Stimulated activated effector memory CD8-positive, alpha-beta T cell treated with anti-CD3 and anti-CD28 coated beads, Interleukin-12 subunit alpha, Interleukin-12 subunit beta, amount 100 ng/mL, for 72 hours (primary cell): ENCODE results near the gene SLC20A1.
A peak's percentile ranks its signal among the peaks of the same experiment; 100 is the strongest.
"Not testable (repeated sequence)": the region's sequence is repeated elsewhere in the genome, so short reads cannot be mapped to it uniquely, and the experiment has no call there.

Source experiments
- ATAC-seq: fragments of 150-1000 bp; cut with Tn5 transposase; 2 replicates; pipeline ENCODE4 v1.10.0; 2021
- DNase-seq, 2 donors: peaks; one replicate each; pipeline ENCODE4 v3.0.0; 2021 to 2022; ENCODE audit warnings: low spot score in 2 of 2
- H3K27ac Mint-ChIP-seq: one replicate; pipeline ENCODE4 v1.8.0; 2022; ENCODE audit warnings: mild to moderate bottlenecking, mixed read lengths
- H3K36me3 Mint-ChIP-seq: one replicate; pipeline ENCODE4 v1.8.0; 2022; ENCODE audit warnings: mild to moderate bottlenecking, mixed read lengths
- H3K4me1 Mint-ChIP-seq: one replicate; pipeline ENCODE4 v1.8.0; 2022; ENCODE audit warnings: mixed read lengths
- H3K4me3 Mint-ChIP-seq: one replicate; pipeline ENCODE4 v1.8.0; 2022; ENCODE audit warnings: mild to moderate bottlenecking, mixed read lengths
- H3K9me3 Mint-ChIP-seq: one replicate; pipeline ENCODE4 v1.8.0; 2022; ENCODE audit warnings: mixed read lengths

SLC20A1 gene, protein sequence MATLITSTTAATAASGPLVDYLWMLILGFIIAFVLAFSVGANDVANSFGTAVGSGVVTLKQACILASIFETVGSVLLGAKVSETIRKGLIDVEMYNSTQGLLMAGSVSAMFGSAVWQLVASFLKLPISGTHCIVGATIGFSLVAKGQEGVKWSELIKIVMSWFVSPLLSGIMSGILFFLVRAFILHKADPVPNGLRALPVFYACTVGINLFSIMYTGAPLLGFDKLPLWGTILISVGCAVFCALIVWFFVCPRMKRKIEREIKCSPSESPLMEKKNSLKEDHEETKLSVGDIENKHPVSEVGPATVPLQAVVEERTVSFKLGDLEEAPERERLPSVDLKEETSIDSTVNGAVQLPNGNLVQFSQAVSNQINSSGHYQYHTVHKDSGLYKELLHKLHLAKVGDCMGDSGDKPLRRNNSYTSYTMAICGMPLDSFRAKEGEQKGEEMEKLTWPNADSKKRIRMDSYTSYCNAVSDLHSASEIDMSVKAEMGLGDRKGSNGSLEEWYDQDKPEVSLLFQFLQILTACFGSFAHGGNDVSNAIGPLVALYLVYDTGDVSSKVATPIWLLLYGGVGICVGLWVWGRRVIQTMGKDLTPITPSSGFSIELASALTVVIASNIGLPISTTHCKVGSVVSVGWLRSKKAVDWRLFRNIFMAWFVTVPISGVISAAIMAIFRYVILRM

GRCh38 chr2:112645310-112646101 lies at the start of gene SLC20A1:
Gene SLC20A1 (plus strand): TSS chr2:112645939. CDS start chr2:112646829, 890 bp downstream.
- Mint-ChIP-seq H3K27ac (peak within 1 kb of the TSS; percentile 86), H3K36me3 (peaks cover 57% of the 10 kb centered on the region), H3K4me3 (peak within 1 kb of the TSS; percentile 80), H3K9me3 (no peaks in the 10 kb centered on the region), H3K4me1 (peaks cover 62% of the 10 kb centered on the region)
- ATAC-seq: peak; percentile 92
- peak; percentile 99 for DNase-seq

- Mint-ChIP-seq H3K9me3 (no peaks in the 10 kb centered on the region), H3K36me3 (peaks cover 15% of the 10 kb centered on the region), H3K4me1 (peaks cover 7% of the 10 kb centered on the region), H3K4me3 (no peak overlapping the region), H3K27ac (no peak overlapping the region)
- no peak for ATAC-seq
- DNase-seq: no peak
Measured at GRCh38 chr2:112597537-112598322, 48.0 kb upstream of the SLC20A1 start.

- H3K4me1 Mint-ChIP-seq: peaks cover 7% of the 10 kb centered on the region
- ATAC-seq (no peak), DNase-seq (no peak)
- no peaks in the 10 kb centered on the region for H3K9me3 Mint-ChIP-seq
- H3K4me3 Mint-ChIP-seq: no peak overlapping the region
- no peaks in the 10 kb centered on the region for H3K36me3 Mint-ChIP-seq
- H3K27ac Mint-ChIP-seq: no peak overlapping the region
Measured at GRCh38 chr2:112600634-112601033, 45.1 kb upstream of the SLC20A1 start.

- Mint-ChIP-seq H3K4me3 (no peak overlapping the region), H3K27ac (no peak overlapping the region), H3K9me3 (no peaks in the 10 kb centered on the region), H3K4me1 (peaks cover 14% of the 10 kb centered on the region), H3K36me3 (no peaks in the 10 kb centered on the region)
- no peak for DNase-seq
- ATAC-seq: no peak
Measured at GRCh38 chr2:112601754-112602153, 44.0 kb upstream of the SLC20A1 start.

GRCh38 chr2:112602917-112603316 lies 42.8 kb upstream of the SLC20A1 start:
- DNase-seq (no peak), ATAC-seq (no peak)
- H3K27ac Mint-ChIP-seq: no peak overlapping the region
- H3K9me3 Mint-ChIP-seq: no peaks in the 10 kb centered on the region
- peaks cover 14% of the 10 kb centered on the region for H3K4me1 Mint-ChIP-seq
- H3K4me3 Mint-ChIP-seq: no peak overlapping the region
- H3K36me3 Mint-ChIP-seq: no peaks in the 10 kb centered on the region

GRCh38 chr2:112603731-112604130 lies 42.0 kb upstream of the SLC20A1 start:
- Mint-ChIP-seq H3K27ac (no peak overlapping the region), H3K4me3 (no peak overlapping the region), H3K9me3 (no peaks in the 10 kb centered on the region), H3K36me3 (no peaks in the 10 kb centered on the region), H3K4me1 (peaks cover 14% of the 10 kb centered on the region)
- DNase-seq (no peak), ATAC-seq (no peak)

DNA sequence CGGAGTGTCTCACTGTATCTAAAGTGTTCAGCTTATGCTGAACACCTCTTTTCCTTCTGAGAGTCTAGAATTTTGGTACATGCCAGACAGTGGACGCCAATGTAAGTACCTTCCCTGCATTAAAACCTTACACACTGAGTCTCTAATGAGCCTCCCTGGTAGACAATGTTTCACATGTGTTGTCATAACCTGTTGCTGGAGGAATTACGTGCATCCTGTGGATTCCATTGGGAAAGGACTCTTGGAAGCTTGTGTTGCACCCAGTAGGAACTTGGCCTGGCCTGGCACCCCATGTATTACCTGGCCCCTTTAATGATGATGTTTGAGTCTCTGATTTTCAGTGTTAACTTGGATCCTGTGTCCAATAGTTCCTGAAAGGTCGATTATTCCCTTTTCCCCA lies 40.8 kb upstream of the SLC20A1 start:
- no peak overlapping the region for H3K27ac Mint-ChIP-seq
- H3K4me1 Mint-ChIP-seq: peaks cover 11% of the 10 kb centered on the region
- no peak for ATAC-seq
- no peaks in the 10 kb centered on the region for H3K36me3 Mint-ChIP-seq
- H3K4me3 Mint-ChIP-seq: no peak overlapping the region
- no peaks in the 10 kb centered on the region for H3K9me3 Mint-ChIP-seq
- no peak for DNase-seq

- DNase-seq (no peak), ATAC-seq (no peak)
- peaks cover 7% of the 10 kb centered on the region for H3K4me1 Mint-ChIP-seq
- H3K4me3 Mint-ChIP-seq: no peak overlapping the region
- H3K36me3 Mint-ChIP-seq: no peaks in the 10 kb centered on the region
- no peaks in the 10 kb centered on the region for H3K9me3 Mint-ChIP-seq
- peak overlapping the region; percentile 46 for H3K27ac Mint-ChIP-seq
Measured at GRCh38 chr2:112605926-112606325, 39.8 kb upstream of the SLC20A1 start.

DNA sequence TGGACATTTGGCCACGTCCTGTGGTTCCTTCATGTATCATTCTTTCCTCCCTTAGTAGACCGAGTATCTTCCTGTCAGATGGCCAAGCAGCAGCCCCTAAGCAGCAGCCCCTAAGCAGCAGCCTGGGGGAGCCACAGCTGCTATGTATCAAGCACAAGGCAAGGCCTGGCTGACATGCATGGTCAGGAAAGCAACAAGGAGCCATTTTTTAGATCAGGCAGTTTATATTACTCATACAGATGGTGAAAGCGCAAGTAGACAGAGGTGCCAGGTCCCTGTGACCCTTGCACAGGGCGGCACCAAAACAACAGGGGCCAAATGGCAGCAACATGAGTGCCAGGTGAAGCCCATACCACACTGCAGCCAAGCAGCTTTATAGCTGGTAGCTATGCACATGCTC lies 39.2 kb upstream of the SLC20A1 start:
- ATAC-seq (no peak), DNase-seq (no peak)
- peaks cover 7% of the 10 kb centered on the region for H3K4me1 Mint-ChIP-seq
- H3K4me3 Mint-ChIP-seq: no peak overlapping the region
- H3K36me3 Mint-ChIP-seq: no peaks in the 10 kb centered on the region
- H3K9me3 Mint-ChIP-seq: no peaks in the 10 kb centered on the region
- H3K27ac Mint-ChIP-seq: no peak overlapping the region

DNA sequence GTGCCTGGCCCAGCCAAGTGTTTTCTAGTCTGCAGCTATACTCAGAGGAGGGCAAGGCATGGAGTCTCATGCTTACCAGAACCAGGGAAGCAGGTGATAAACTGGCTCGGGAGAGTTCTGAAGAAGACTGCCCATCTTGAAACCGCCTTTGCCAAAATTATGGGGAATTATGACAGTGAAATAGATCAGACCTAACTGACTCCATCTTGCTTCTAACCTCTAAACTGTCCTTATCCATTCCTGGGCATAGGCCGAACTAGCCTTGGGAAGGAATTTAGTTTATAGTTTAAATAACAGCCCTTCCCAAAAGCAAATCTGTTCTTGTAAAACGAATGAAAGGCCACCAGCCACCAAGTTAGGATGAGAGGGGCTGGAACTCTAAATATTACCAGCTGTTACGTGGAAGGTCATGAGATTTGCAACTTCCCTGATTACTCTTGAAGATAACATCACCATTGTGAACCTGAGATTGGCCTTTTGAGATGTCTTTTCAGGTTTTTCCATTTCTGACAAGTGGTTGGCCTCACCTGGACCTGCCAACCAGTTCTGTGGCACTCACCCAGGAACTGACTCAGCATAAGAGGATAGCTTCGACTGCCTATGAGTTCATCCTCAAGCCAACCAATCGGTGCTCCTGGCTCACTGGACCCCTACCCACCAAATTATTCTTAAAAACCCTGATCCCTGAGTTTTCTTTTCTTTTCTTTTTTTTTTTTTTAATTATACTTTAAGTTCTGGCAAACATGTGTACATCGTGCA lies 37.9 kb upstream of the SLC20A1 start:
- ATAC-seq (no peak), DNase-seq (no peak)
- Mint-ChIP-seq H3K9me3 (no peaks in the 10 kb centered on the region), H3K27ac (no peak overlapping the region), H3K4me3 (no peak overlapping the region), H3K36me3 (no peaks in the 10 kb centered on the region), H3K4me1 (peaks cover 7% of the 10 kb centered on the region)

- not testable (repeated sequence) for DNase-seq, H3K4me1 Mint-ChIP-seq, H3K27ac Mint-ChIP-seq, H3K36me3 Mint-ChIP-seq, H3K4me3 Mint-ChIP-seq, H3K9me3 Mint-ChIP-seq, ATAC-seq
Measured at GRCh38 chr2:112609320-112609719, 36.4 kb upstream of the SLC20A1 start.

DNA sequence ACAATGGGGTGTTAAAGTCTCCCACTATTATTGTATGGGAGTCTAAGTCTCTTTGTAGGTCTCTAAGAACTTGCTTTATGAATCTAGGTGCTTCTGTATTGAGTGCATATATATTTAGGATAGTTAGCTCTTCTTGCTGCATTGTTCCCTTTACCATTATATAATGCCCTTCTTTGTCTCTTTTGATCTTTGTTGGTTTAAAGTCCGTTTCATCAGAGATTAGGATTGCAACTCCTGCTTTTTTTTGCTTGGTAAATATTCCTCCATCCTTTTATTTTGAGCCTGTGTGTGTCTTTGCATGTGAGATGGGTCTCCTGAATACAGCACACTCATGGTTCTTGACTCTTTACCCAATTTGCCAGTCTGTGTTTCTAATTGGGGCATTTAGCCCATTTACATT lies 33.5 kb upstream of the SLC20A1 start:
- H3K4me3 Mint-ChIP-seq, H3K4me1 Mint-ChIP-seq, H3K36me3 Mint-ChIP-seq, H3K27ac Mint-ChIP-seq, DNase-seq, ATAC-seq, H3K9me3 Mint-ChIP-seq: not testable (repeated sequence)

DNA sequence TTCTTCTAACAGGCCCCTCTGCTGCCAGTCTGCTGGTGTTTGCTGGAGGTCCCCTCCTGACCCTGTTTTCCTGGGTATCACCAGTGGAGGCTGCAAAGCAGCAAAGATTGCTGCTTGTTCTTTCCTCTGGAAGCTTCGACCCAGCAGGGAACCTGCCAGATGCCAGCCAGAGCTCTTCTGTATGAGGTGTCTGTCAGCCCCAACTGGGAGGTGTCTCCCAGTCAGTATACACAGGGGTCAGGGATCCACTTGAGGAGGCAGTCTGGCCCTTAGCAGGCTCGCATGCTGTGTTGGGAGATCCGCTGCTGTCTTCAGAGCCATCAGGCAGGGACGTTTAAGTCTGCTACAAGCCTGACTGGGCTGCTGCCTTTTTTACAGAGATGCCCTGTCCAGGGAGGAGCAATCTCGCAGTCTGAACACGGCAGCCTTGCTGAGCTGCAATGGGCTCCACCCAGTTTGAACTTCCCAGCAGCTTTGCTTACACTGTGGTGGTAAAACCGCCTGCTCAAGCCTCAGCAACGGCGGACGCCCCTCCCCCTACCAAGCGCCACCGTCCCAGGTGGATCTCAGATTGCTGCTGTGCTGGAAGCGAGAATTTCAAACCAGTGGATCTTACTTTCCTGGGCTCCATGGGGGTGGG lies 31.4 kb upstream of the SLC20A1 start:
- Mint-ChIP-seq H3K9me3 (no peaks in the 10 kb centered on the region), H3K27ac (no peak overlapping the region), H3K36me3 (no peaks in the 10 kb centered on the region), H3K4me1 (no peaks in the 10 kb centered on the region), H3K4me3 (no peak overlapping the region)
- ATAC-seq (no peak), DNase-seq (no peak)

DNA sequence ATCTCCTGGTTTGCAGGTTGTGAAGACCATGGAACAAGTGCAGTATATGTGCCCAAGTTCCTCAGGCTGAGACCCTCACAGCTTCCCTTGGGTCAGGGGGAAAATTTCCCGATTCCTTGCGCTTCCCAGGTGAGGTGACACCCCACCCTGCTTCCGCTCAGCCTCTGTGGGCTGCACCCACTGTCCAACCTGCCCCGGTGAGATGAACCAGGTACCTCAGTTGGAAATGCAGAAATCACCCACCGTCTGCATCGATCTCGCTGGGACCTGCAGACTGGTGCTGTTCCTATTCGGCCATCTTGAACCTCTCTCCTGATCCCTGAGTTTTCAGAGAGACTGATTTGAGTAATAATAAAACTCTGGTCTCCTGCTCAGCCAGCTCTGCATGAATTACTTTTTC lies 30.7 kb upstream of the SLC20A1 start:
- H3K9me3 Mint-ChIP-seq: no peaks in the 10 kb centered on the region
- no peak overlapping the region for H3K27ac Mint-ChIP-seq
- H3K4me3 Mint-ChIP-seq: no peak overlapping the region
- H3K36me3 Mint-ChIP-seq: no peaks in the 10 kb centered on the region
- DNase-seq: no peak
- ATAC-seq: no peak
- H3K4me1 Mint-ChIP-seq: no peaks in the 10 kb centered on the region
